Activated naive CD8-positive, alpha-beta T cell treated with anti-CD3 and anti-CD28 coated beads, Interleukin-2, amount 10 ng/mL, durations not matched to agents 7 days and 5 days (primary cell): Measurements from ENCODE around the gene CEMIP. TPM values are rescaled to one million over a fixed set of nuclear protein-coding genes. Genes with fewer than 3 reads are reported as not detected.

Experiments used
- ATAC-seq: fragments of 150-1000 bp; cut with Tn5 transposase; one replicate; pipeline ENCODE4 v1.10.0; 2021; ENCODE audit warnings: low read depth, moderate library complexity
- POLR2A ChIA-PET: fragments of 350-600 bp; sonication (Branson Sonifier 250); formaldehyde crosslinking; loops from one replicate; lab custom pipeline; 2021; ENCODE audit warnings: antibody characterized with exemption; lab: Charles Lee
- DNase-seq: peaks from one replicate; pipeline ENCODE4 v3.0.0; 2021
- H3K27ac Mint-ChIP-seq: one replicate; pipeline ENCODE4 v1.8.0; 2022; ENCODE audit warnings: mild to moderate bottlenecking, mixed read lengths
- H3K27me3 Mint-ChIP-seq: one replicate; pipeline ENCODE4 v1.8.0; 2022; ENCODE audit warnings: mild to moderate bottlenecking, moderate library complexity, mixed read lengths
- H3K36me3 Mint-ChIP-seq: one replicate; pipeline ENCODE4 v1.8.0; 2021; ENCODE audit warnings: mild to moderate bottlenecking, mixed read lengths
- H3K4me1 Mint-ChIP-seq: one replicate; pipeline ENCODE4 v1.8.0; 2021; ENCODE audit warnings: mixed read lengths
- H3K4me3 Mint-ChIP-seq: one replicate; pipeline ENCODE4 v1.8.0; 2022; ENCODE audit warnings: mild to moderate bottlenecking, moderate library complexity, mixed read lengths
- H3K9me3 Mint-ChIP-seq: one replicate; pipeline ENCODE4 v1.8.0; 2021; ENCODE audit warnings: mixed read lengths
- total RNA-seq, 2 experiments: library from RNA; stranded (reverse); gene quantifications; one replicate each; pipeline ENCODE4 v1.2.3, GENCODE V29; 2021

CEMIP gene
- total RNA-seq, 2 experiments from 2014 or later, result 0.23 TPM; not detected in 1

GRCh38 chr15:80766275-80766674 is 12.9 kb upstream of the CEMIP start:
- DNase-seq, result no peak
- Mint-ChIP-seq H3K9me3 (no peaks in the 10 kb centered on the region), H3K27ac (no peak overlapping the region), H3K36me3 (no peaks in the 10 kb centered on the region), H3K27me3 (peaks cover 1% of the 10 kb centered on the region), H3K4me1 (no peaks in the 10 kb centered on the region), H3K4me3 (no peak overlapping the region)
- no peak for ATAC-seq
- POLR2A ChIA-PET, result no interaction called here

GRCh38 chr15:80768158-80768557 is 11.0 kb upstream of the CEMIP start:
- Mint-ChIP-seq H3K27me3 (peaks cover 1% of the 10 kb centered on the region), H3K27ac (no peak overlapping the region), H3K36me3 (no peaks in the 10 kb centered on the region), H3K9me3 (no peaks in the 10 kb centered on the region), H3K4me1 (no peaks in the 10 kb centered on the region), H3K4me3 (no peak overlapping the region)
- POLR2A ChIA-PET, result no interaction called here
- ATAC-seq, result no peak
- no peak for DNase-seq

GRCh38 chr15:80769153-80769828 is 9.9 kb upstream of the CEMIP start:
- Mint-ChIP-seq H3K9me3 (no peaks in the 10 kb centered on the region), H3K36me3 (no peaks in the 10 kb centered on the region), H3K4me3 (no peak overlapping the region), H3K27ac (no peak overlapping the region), H3K27me3 (peaks cover 1% of the 10 kb centered on the region), H3K4me1 (no peaks in the 10 kb centered on the region)
- no peak for DNase-seq
- POLR2A ChIA-PET, result no interaction called here
- no peak for ATAC-seq

- DNase-seq (no peak), ATAC-seq (no peak)
- POLR2A ChIA-PET, result no interaction called here
- Mint-ChIP-seq H3K4me1 (no peaks in the 10 kb centered on the region), H3K36me3 (no peaks in the 10 kb centered on the region), H3K4me3 (no peak overlapping the region), H3K27ac (no peak overlapping the region), H3K27me3 (peaks cover 1% of the 10 kb centered on the region), H3K9me3 (no peaks in the 10 kb centered on the region)
Observed at GRCh38 chr15:80769829-80770705, 9.1 kb upstream of the CEMIP start.

- no peak for ATAC-seq
- Mint-ChIP-seq H3K27me3 (peaks cover 17% of the 10 kb centered on the region), H3K36me3 (no peaks in the 10 kb centered on the region), H3K4me1 (peaks cover 4% of the 10 kb centered on the region), H3K4me3 (no peak overlapping the region), H3K9me3 (no peaks in the 10 kb centered on the region), H3K27ac (no peak overlapping the region)
- no peak for DNase-seq
- POLR2A ChIA-PET, result no interaction called here
Observed at GRCh38 chr15:80773122-80773551, 6.0 kb upstream of the CEMIP start.

GRCh38 chr15:80773792-80774352 is 5.3 kb upstream of the CEMIP start:
- no peak overlapping the region for H3K4me3 Mint-ChIP-seq
- ATAC-seq (no peak), DNase-seq (no peak)
- H3K27me3 Mint-ChIP-seq, result peaks cover 21% of the 10 kb centered on the region
- H3K36me3 Mint-ChIP-seq, result no peaks in the 10 kb centered on the region
- no peaks in the 10 kb centered on the region for H3K9me3 Mint-ChIP-seq
- H3K4me1 Mint-ChIP-seq, result peaks cover 4% of the 10 kb centered on the region
- H3K27ac Mint-ChIP-seq, result no peak overlapping the region
- POLR2A ChIA-PET, result no interaction called here

GRCh38 chr15:80774486-80774885 is 4.7 kb upstream of the CEMIP start:
- ATAC-seq, result no peak
- no peaks in the 10 kb centered on the region for H3K9me3 Mint-ChIP-seq
- POLR2A ChIA-PET, result no interaction called here
- no peaks in the 10 kb centered on the region for H3K36me3 Mint-ChIP-seq
- peaks cover 22% of the 10 kb centered on the region for H3K27me3 Mint-ChIP-seq
- peaks cover 4% of the 10 kb centered on the region for H3K4me1 Mint-ChIP-seq
- H3K27ac Mint-ChIP-seq, result no peak overlapping the region
- DNase-seq, result no peak
- no peak overlapping the region for H3K4me3 Mint-ChIP-seq

GRCh38 chr15:80775338-80775737 is 3.8 kb upstream of the CEMIP start:
- ATAC-seq (no peak), DNase-seq (no peak)
- POLR2A ChIA-PET, result no interaction called here
- H3K36me3 Mint-ChIP-seq, result no peaks in the 10 kb centered on the region
- H3K4me3 Mint-ChIP-seq, result no peak overlapping the region
- H3K27ac Mint-ChIP-seq, result no peak overlapping the region
- no peaks in the 10 kb centered on the region for H3K9me3 Mint-ChIP-seq
- peaks cover 30% of the 10 kb centered on the region for H3K27me3 Mint-ChIP-seq
- peaks cover 6% of the 10 kb centered on the region for H3K4me1 Mint-ChIP-seq

GRCh38 chr15:80776420-80777045 is 2.6 kb upstream of the CEMIP start:
- no peak for ATAC-seq
- POLR2A ChIA-PET, result no interaction called here

GRCh38 chr15:80777137-80777536 is 2.0 kb upstream of the CEMIP start:
- Mint-ChIP-seq H3K27ac (no peak overlapping the region), H3K4me3 (no peak overlapping the region), H3K9me3 (no peaks in the 10 kb centered on the region), H3K36me3 (no peaks in the 10 kb centered on the region), H3K4me1 (peaks cover 6% of the 10 kb centered on the region), H3K27me3 (peaks cover 48% of the 10 kb centered on the region)
- no peak for DNase-seq
- no peak for ATAC-seq
- POLR2A ChIA-PET, result no interaction called here

More at GRCh38 chr15:80776420-80777045, 2.6 kb upstream of the CEMIP start:
- no peak overlapping the region for H3K4me3 Mint-ChIP-seq
- peaks cover 42% of the 10 kb centered on the region for H3K27me3 Mint-ChIP-seq
- H3K27ac Mint-ChIP-seq, result no peak overlapping the region
- no peaks in the 10 kb centered on the region for H3K36me3 Mint-ChIP-seq
- DNase-seq, result peak; percentile 52
- H3K4me1 Mint-ChIP-seq, result peaks cover 6% of the 10 kb centered on the region
- no peaks in the 10 kb centered on the region for H3K9me3 Mint-ChIP-seq

GRCh38 chr15:80777826-80778620 is 1.1 kb upstream of the CEMIP start:
- no peak overlapping the region for H3K4me3 Mint-ChIP-seq
- POLR2A ChIA-PET, result no interaction called here
- no peak for DNase-seq
- H3K27me3 Mint-ChIP-seq, result peaks cover 54% of the 10 kb centered on the region
- peaks cover 6% of the 10 kb centered on the region for H3K4me1 Mint-ChIP-seq
- H3K27ac Mint-ChIP-seq, result no peak overlapping the region
- no peaks in the 10 kb centered on the region for H3K36me3 Mint-ChIP-seq
- no peaks in the 10 kb centered on the region for H3K9me3 Mint-ChIP-seq
- ATAC-seq, result no peak

GRCh38 chr15:80778621-80778963 is 578 bp upstream of the CEMIP start:
- POLR2A ChIA-PET, result no interaction called here
- Mint-ChIP-seq H3K27ac (no peak overlapping the region), H3K36me3 (no peaks in the 10 kb centered on the region), H3K9me3 (no peaks in the 10 kb centered on the region), H3K27me3 (peaks cover 57% of the 10 kb centered on the region), H3K4me1 (peaks cover 9% of the 10 kb centered on the region), H3K4me3 (no peak overlapping the region)
- no peak for DNase-seq
- no peak for ATAC-seq
